ENCODE data around the gene RGS11.

RGS11 gene

GRCh38 chr16:286491-287297 lies 10.9 kb upstream of the RGS11 start:
- H3K36me3 ChIP-seq (ENCODE audit: control insufficient read depth, insufficient read depth, low read length), result peaks cover 55% of the 10 kb centered on the region
- H3K9me3 ChIP-seq (ENCODE audit: control insufficient read depth, insufficient read depth, low read depth, low read length), result no peaks in the 10 kb centered on the region
- peaks cover 4% of the 10 kb centered on the region; the same call in 1 of the 2 replicates for H3K27me3 ChIP-seq (ENCODE audit: control insufficient read depth, insufficient read depth, low read length)
- no peak overlapping the region for H3K9ac ChIP-seq (ENCODE audit: low read length)
- H3K4me3 ChIP-seq (ENCODE audit: low read depth, low read length), result no peak overlapping the region
- H3K27ac ChIP-seq (ENCODE audit: low read depth, low read length), result no peak overlapping the region
- H3K4me1 ChIP-seq (ENCODE audit: control insufficient read depth, insufficient read depth, low read length), result no peaks in the 10 kb centered on the region

GRCh38 chr16:285146-286055 lies 9.7 kb upstream of the RGS11 start:
- no peak overlapping the region for H3K27ac ChIP-seq (ENCODE audit: low read depth, low read length)
- H3K4me3 ChIP-seq (ENCODE audit: low read depth, low read length), result no peak overlapping the region
- H3K4me1 ChIP-seq (ENCODE audit: control insufficient read depth, insufficient read depth, low read length), result 0 out of 2 replicates have a peak, but pooled peaks cover 4% of the 10 kb centered on the region

GRCh38 chr16:284204-285120 lies 8.7 kb upstream of the RGS11 start:
- H3K4me1 ChIP-seq (ENCODE audit: control insufficient read depth, insufficient read depth, low read length), result 0 out of 2 replicates have a peak, but pooled peaks cover 4% of the 10 kb centered on the region
- H3K4me3 ChIP-seq (ENCODE audit: low read depth, low read length), result no peak overlapping the region
- no peak overlapping the region for H3K9ac ChIP-seq (ENCODE audit: low read length)
- H3K9me3 ChIP-seq (ENCODE audit: control insufficient read depth, insufficient read depth, low read depth, low read length), result no peaks in the 10 kb centered on the region
- H3K27me3 ChIP-seq (ENCODE audit: control insufficient read depth, insufficient read depth, low read length), result peaks cover 23% of the 10 kb centered on the region
- no peak overlapping the region for H3K27ac ChIP-seq (ENCODE audit: low read depth, low read length)
- H3K36me3 ChIP-seq (ENCODE audit: control insufficient read depth, insufficient read depth, low read length), result peaks cover 33% of the 10 kb centered on the region

More at GRCh38 chr16:285146-286055, 9.7 kb upstream of the RGS11 start:
- Histone ChIP-seq H3K9me3 (ENCODE audit: control insufficient read depth, insufficient read depth, low read depth, low read length) (no peaks in the 10 kb centered on the region), H3K36me3 (ENCODE audit: control insufficient read depth, insufficient read depth, low read length) (peaks cover 43% of the 10 kb centered on the region), H3K27me3 (ENCODE audit: control insufficient read depth, insufficient read depth, low read length) (peaks cover 15% of the 10 kb centered on the region), H3K9ac (ENCODE audit: low read length) (no peak overlapping the region)

- Histone ChIP-seq H3K36me3 (ENCODE audit: control insufficient read depth, insufficient read depth, low read length) (peaks cover 21% of the 10 kb centered on the region), H3K27me3 (ENCODE audit: control insufficient read depth, insufficient read depth, low read length) (peaks cover 35% of the 10 kb centered on the region), H3K27ac (ENCODE audit: low read depth, low read length) (no peak within 1 kb of the TSS), H3K9ac (ENCODE audit: low read length) (no peak within 1 kb of the TSS), H3K4me3 (ENCODE audit: low read depth, low read length) (no peak within 1 kb of the TSS), H3K9me3 (ENCODE audit: control insufficient read depth, insufficient read depth, low read depth, low read length) (no peaks in the 10 kb centered on the region), H3K4me1 (ENCODE audit: control insufficient read depth, insufficient read depth, low read length) (0 out of 2 replicates have a peak, but pooled peaks cover 4% of the 10 kb centered on the region)
These were observed 7.5 kb upstream of the RGS11 start, which contains the start of gene PDIA2 for GRCh38 chr16:283033-283805. TSS of gene PDIA2 (plus strand) at chr16:283164. CDS start at chr16:283170, 6 bp downstream.

- Histone ChIP-seq H3K9me3 (ENCODE audit: control insufficient read depth, insufficient read depth, low read depth, low read length) (no peaks in the 10 kb centered on the region), H3K36me3 (ENCODE audit: control insufficient read depth, insufficient read depth, low read length) (peaks cover 14% of the 10 kb centered on the region), H3K27me3 (ENCODE audit: control insufficient read depth, insufficient read depth, low read length) (peaks cover 38% of the 10 kb centered on the region), H3K4me1 (ENCODE audit: control insufficient read depth, insufficient read depth, low read length) (0 out of 2 replicates have a peak, but pooled peaks cover 4% of the 10 kb centered on the region), H3K27ac (ENCODE audit: low read depth, low read length) (no peak overlapping the region), H3K9ac (ENCODE audit: low read length) (no peak overlapping the region), H3K4me3 (ENCODE audit: low read depth, low read length) (no peak overlapping the region)
These were observed 6.7 kb upstream of the RGS11 start for GRCh38 chr16:282491-282890.

- Histone ChIP-seq H3K9ac (ENCODE audit: low read length) (no peak overlapping the region), H3K36me3 (ENCODE audit: control insufficient read depth, insufficient read depth, low read length) (peaks cover 9% of the 10 kb centered on the region), H3K9me3 (ENCODE audit: control insufficient read depth, insufficient read depth, low read depth, low read length) (no peaks in the 10 kb centered on the region), H3K4me3 (ENCODE audit: low read depth, low read length) (no peak overlapping the region), H3K4me1 (ENCODE audit: control insufficient read depth, insufficient read depth, low read length) (0 out of 2 replicates have a peak, but pooled peaks cover 4% of the 10 kb centered on the region), H3K27me3 (ENCODE audit: control insufficient read depth, insufficient read depth, low read length) (peaks cover 45% of the 10 kb centered on the region), H3K27ac (ENCODE audit: low read depth, low read length) (no peak overlapping the region)
These were observed 6.0 kb upstream of the RGS11 start for GRCh38 chr16:281660-282255.

- H3K9me3 ChIP-seq (ENCODE audit: control insufficient read depth, insufficient read depth, low read depth, low read length), result no peaks in the 10 kb centered on the region
- peaks cover 4% of the 10 kb centered on the region; the same call in 1 of the 2 replicates for H3K36me3 ChIP-seq (ENCODE audit: control insufficient read depth, insufficient read depth, low read length)
- no peak overlapping the region for H3K27ac ChIP-seq (ENCODE audit: low read depth, low read length)
- H3K4me1 ChIP-seq (ENCODE audit: control insufficient read depth, insufficient read depth, low read length), result 0 out of 2 replicates have a peak, but pooled peaks cover 4% of the 10 kb centered on the region
- peak overlapping the region; percentile 63 for H3K4me3 ChIP-seq (ENCODE audit: low read depth, low read length)
- no peak overlapping the region for H3K9ac ChIP-seq (ENCODE audit: low read length)
- peaks cover 51% of the 10 kb centered on the region for H3K27me3 ChIP-seq (ENCODE audit: control insufficient read depth, insufficient read depth, low read length)
These were observed 5.4 kb upstream of the RGS11 start for GRCh38 chr16:280991-281659.

- Histone ChIP-seq H3K4me3 (ENCODE audit: low read depth, low read length) (peak within 1 kb of the TSS; percentile 63), H3K27me3 (ENCODE audit: control insufficient read depth, insufficient read depth, low read length) (peaks cover 55% of the 10 kb centered on the region), H3K36me3 (ENCODE audit: control insufficient read depth, insufficient read depth, low read length) (peaks cover 4% of the 10 kb centered on the region; the same call in 1 of the 2 replicates), H3K27ac (ENCODE audit: low read depth, low read length) (no peak within 1 kb of the TSS), H3K4me1 (ENCODE audit: control insufficient read depth, insufficient read depth, low read length) (0 out of 2 replicates have a peak, but pooled peaks cover 4% of the 10 kb centered on the region), H3K9ac (ENCODE audit: low read length) (no peak within 1 kb of the TSS), H3K9me3 (ENCODE audit: control insufficient read depth, insufficient read depth, low read depth, low read length) (no peaks in the 10 kb centered on the region)
These were observed 4.8 kb upstream of the RGS11 start, which contains the start of gene ARHGDIG for GRCh38 chr16:280552-280951. TSS of gene ARHGDIG (plus strand) at chr16:280591. CDS start at chr16:280681, 90 bp downstream.

- Histone ChIP-seq H3K36me3 (ENCODE audit: control insufficient read depth, insufficient read depth, low read length) (peaks cover 3% of the 10 kb centered on the region; the same call in 1 of the 2 replicates), H3K27ac (ENCODE audit: low read depth, low read length) (no peak overlapping the region), H3K9me3 (ENCODE audit: control insufficient read depth, insufficient read depth, low read depth, low read length) (no peaks in the 10 kb centered on the region), H3K9ac (ENCODE audit: low read length) (no peak overlapping the region), H3K27me3 (ENCODE audit: control insufficient read depth, insufficient read depth, low read length) (peaks cover 59% of the 10 kb centered on the region), H3K4me3 (ENCODE audit: low read depth, low read length) (peak overlapping the region; percentile 45), H3K4me1 (ENCODE audit: control insufficient read depth, insufficient read depth, low read length) (peaks cover 7% of the 10 kb centered on the region; the same call in 1 of the 2 replicates)
These were observed 4.3 kb upstream of the RGS11 start for GRCh38 chr16:280005-280460.

Measured in HUES6 (cell line).